ENCODE measurements around the gene DLGAP4.

DLGAP4 gene

GRCh38 chr20:36394340-36394965 is 88.3 kb downstream of the DLGAP4 start:
- H3K4me3 ChIP-seq (ENCODE audit: low read depth, low read length) = no peak overlapping the region
- no peak for TF ChIP-seq CTCF (IDR thresholded peaks at IDR 0.05; ENCODE audit: low read depth, low read length, missing control alignments)
- DNase-seq (ENCODE audit: low read depth) = no peak
- in situ Hi-C loops (cut with HindIII; ENCODE audit: low sequenced_read_pairs) = no loop called here

GRCh38 chr20:36396340-36396739 is 90.2 kb downstream of the DLGAP4 start:
- no peak for TF ChIP-seq CTCF (IDR thresholded peaks at IDR 0.05; ENCODE audit: low read depth, low read length, missing control alignments)
- no peak for DNase-seq (ENCODE audit: low read depth)
- in situ Hi-C loops (cut with HindIII; ENCODE audit: low sequenced_read_pairs) = no loop called here
- no peak overlapping the region for H3K4me3 ChIP-seq (ENCODE audit: low read depth, low read length)

DNA sequence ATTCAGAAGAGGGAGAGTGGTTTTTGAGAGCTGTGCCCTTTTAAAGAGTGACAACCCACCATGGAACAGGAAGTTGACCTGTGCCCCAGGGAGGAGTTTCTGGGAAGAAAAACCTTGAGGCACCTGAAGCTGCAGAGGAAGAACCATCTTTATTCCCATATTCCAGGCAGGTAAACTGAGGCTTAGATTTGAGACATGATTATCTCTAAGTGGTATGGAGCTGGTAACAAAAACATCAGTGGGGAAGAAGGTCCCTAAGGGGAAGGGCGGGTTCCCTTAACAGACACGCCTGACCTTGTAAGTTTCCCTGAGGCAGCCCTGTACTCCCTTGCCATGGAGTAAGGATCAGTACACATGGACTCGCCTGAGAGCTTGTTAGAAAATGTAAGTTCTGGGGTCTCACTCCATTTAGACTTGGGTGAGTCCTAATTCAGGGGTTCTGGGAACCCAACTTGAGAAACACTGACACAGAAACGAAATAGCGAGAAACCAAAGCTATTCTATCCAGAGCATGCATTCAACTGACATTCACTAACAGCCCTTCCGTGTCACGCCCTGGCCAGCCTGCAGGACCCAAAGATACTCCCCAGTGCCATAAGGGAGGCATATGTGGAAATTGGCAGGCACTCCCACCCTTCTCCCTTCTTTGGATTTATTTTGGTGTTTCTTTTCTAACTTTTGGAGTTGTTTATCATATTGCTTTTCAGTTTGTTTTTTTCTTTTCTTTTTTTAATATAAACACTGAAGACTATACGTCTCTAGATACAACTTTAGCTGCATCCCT is 90.9 kb downstream of the DLGAP4 start:
- H3K4me3 ChIP-seq (ENCODE audit: low read depth, low read length) = no peak overlapping the region
- TF ChIP-seq CTCF (IDR thresholded peaks at IDR 0.05; ENCODE audit: low read depth, low read length, missing control alignments) = no peak
- in situ Hi-C loops (cut with HindIII; ENCODE audit: low sequenced_read_pairs) = no loop called here
- no peak for DNase-seq (ENCODE audit: low read depth)

DNA sequence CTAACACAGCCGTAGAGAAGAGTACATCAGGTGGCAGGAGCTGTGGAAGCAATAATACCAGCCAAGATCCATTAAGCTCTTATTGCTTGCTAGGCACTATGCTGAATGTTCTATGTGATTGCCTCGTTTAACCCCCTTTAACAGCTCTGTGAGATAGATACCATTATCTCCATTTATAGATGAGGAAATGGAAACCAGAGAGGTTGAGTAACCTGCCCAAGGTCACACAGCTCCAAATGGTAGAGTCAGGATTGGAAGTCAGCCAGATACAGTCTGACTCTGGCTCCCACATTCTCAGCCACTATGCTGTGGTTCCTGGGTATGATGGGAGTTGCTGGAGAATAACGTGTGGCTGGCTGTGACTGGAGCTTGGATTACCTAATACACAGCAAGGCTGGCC is 92.4 kb downstream of the DLGAP4 start:
- TF ChIP-seq CTCF (IDR thresholded peaks at IDR 0.05; ENCODE audit: low read depth, low read length, missing control alignments) = no peak
- no peak for DNase-seq (ENCODE audit: low read depth)
- in situ Hi-C loops (cut with HindIII; ENCODE audit: low sequenced_read_pairs) = no loop called here
- no peak overlapping the region for H3K4me3 ChIP-seq (ENCODE audit: low read depth, low read length)

DNA sequence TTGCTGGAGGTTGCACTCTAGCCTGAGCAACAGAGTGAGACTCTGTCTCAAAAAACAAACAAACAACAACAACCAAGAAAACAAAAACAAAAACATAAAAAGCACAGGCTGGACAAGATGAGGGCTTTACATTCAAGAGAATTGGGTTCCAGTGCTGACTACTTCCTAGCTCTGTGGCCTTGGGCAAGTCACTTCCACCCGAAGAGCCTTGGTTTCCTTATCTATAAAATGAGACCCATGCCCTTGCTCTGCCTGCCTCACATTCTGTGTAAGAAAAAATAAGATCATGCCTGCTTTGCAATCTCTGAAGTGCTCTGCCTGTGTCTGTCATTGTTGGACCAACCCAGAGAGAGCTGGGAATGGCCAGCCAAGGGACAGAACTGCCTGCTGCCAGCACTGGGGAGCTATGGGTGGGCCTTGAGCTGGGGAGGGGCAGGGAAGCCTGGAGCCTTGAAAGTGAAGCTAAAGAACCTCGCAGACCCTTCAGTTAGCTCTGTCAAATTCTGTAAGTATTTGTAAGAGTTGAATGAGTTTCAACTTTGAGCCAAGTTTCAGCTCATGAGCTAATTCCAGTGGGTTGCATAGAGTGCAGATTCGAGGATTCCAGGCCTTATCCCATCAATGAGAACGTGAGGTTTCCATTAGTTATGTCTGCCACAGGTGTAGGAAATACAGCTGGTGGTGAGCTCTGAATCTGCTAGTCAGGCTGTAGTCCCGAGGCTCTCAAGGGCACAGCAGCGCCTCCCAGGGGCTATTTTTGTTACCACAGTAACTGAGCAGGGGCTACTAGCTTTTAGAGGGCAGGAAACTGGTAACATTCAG is 93.2 kb downstream of the DLGAP4 start:
- no peak for DNase-seq (ENCODE audit: low read depth)
- TF ChIP-seq CTCF (IDR thresholded peaks at IDR 0.05; ENCODE audit: low read depth, low read length, missing control alignments) = peak; percentile 32
- H3K4me3 ChIP-seq (ENCODE audit: low read depth, low read length) = no peak overlapping the region
- in situ Hi-C loops (cut with HindIII; ENCODE audit: low sequenced_read_pairs) = no loop called here

DNA sequence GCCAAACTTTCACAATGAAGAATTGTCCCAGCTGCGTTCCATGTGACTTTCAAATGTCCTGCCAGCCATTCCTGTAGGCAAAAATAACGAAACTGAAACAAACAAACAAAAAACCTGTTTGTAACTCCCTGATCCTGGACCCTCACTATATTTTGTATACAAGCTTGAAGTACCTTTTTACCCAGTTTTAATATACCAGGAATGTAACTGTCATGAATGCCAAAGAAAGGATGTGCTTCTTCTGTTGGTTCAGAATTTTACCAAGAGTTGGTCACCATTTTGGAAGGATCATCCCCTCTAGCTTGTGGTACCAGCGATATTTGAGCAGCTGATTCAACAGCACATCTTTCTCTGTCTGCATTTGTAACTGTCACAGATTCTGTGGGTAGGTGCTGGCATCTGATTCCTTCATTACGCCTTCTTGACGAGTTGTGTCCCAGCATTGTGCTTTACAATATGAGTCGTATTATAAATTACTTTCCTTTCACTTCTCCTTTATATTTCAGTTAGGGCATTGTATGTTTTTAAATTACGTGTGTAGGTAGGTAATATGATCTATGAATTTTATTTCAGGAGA is 93.9 kb downstream of the DLGAP4 start:
- H3K4me3 ChIP-seq (ENCODE audit: low read depth, low read length) = no peak overlapping the region
- in situ Hi-C loops (cut with HindIII; ENCODE audit: low sequenced_read_pairs) = no loop called here
- no peak for TF ChIP-seq CTCF (IDR thresholded peaks at IDR 0.05; ENCODE audit: low read depth, low read length, missing control alignments)
- DNase-seq (ENCODE audit: low read depth) = no peak

All from astrocyte of the cerebellum (primary cell).